MM.1S (cell line): ENCODE results near the gene LMOD1.

Experiments used
- DNase-seq: peaks from one replicate; pipeline ENCODE4 v3.0.0-alpha.2; 2015
- H2AFZ ChIP-seq: fragments of 300-600 bp; sonication (generic); 2 replicates; pipeline ENCODE4 v1.6.0; 2016; ENCODE audit warnings: antibody characterized with exemption, low read length
- H3F3A ChIP-seq: fragments of 300-600 bp; sonication (generic); 2 replicates; pipeline ENCODE4 v1.6.1; 2016; ENCODE audit warnings: mild to moderate bottlenecking, antibody characterized with exemption, low read length, moderate library complexity, mixed read lengths; ENCODE audit not compliant: insufficient read depth
- H3K27ac ChIP-seq: fragments of 300-600 bp; sonication (generic); 2 replicates; pipeline ENCODE4 v1.5.1; 2016; ENCODE audit warnings: mild to moderate bottlenecking, low read length
- H3K27me3 ChIP-seq: fragments of 300-600 bp; sonication (generic); replicated peaks from 2 replicates; pipeline ENCODE4 v1.6.0; 2016; ENCODE audit warnings: low read length; ENCODE audit not compliant: insufficient read depth
- H3K36me3 ChIP-seq: fragments of 300-600 bp; sonication (generic); replicated peaks from 2 replicates; pipeline ENCODE4 v1.6.1; 2016; ENCODE audit warnings: mild to moderate bottlenecking, low read length, mixed read lengths; ENCODE audit not compliant: insufficient read depth
- H3K4me1 ChIP-seq: fragments of 300-600 bp; sonication (generic); 2 replicates; pipeline ENCODE4 v1.6.1; 2016; ENCODE audit warnings: low read length, mixed read lengths
- H3K4me2 ChIP-seq: fragments of 300-600 bp; sonication (generic); 2 replicates; pipeline ENCODE4 v1.6.0; 2016; ENCODE audit warnings: low read depth, low read length
- H3K4me3 ChIP-seq: fragments of 300-600 bp; sonication (generic); 2 replicates; pipeline ENCODE4 v1.5.1; 2016; ENCODE audit warnings: low read length, mixed read lengths
- H3K79me2 ChIP-seq: fragments of 300-600 bp; sonication (generic); 2 replicates; pipeline ENCODE4 v1.6.1; 2016; ENCODE audit warnings: mixed run types, low read length, mixed read lengths
- H3K9ac ChIP-seq: fragments of 300-600 bp; sonication (generic); 2 replicates; pipeline ENCODE4 v1.6.1; 2016; ENCODE audit warnings: low read length, mixed read lengths
- H3K9me2 ChIP-seq: fragments of 300-600 bp; sonication (generic); replicated peaks from 2 replicates; pipeline ENCODE4 v1.6.1; 2016; ENCODE audit warnings: mild to moderate bottlenecking, low read length, mixed read lengths; ENCODE audit not compliant: insufficient read depth
- H3K9me3 ChIP-seq: fragments of 300-600 bp; sonication (generic); replicated peaks from 2 replicates; pipeline ENCODE4 v1.6.1; 2016; ENCODE audit warnings: mild to moderate bottlenecking, low read length, mixed read lengths; ENCODE audit not compliant: insufficient read depth
- H4K20me1 ChIP-seq: fragments of 300-600 bp; sonication (generic); 2 replicates; pipeline ENCODE4 v1.6.1; 2016; ENCODE audit warnings: mild to moderate bottlenecking, low read length, moderate library complexity, mixed read lengths; ENCODE audit not compliant: insufficient read depth
- EZH2 ChIP-seq: fragments of 300-600 bp; sonication (generic); optimal IDR thresholded peaks from 2 replicates; pipeline ENCODE3; 2017; ENCODE audit warnings: low read depth, mild to moderate bottlenecking, antibody characterized with exemption, low read length, mixed read lengths
- EZH2phosphoT487 ChIP-seq: fragments of 300-600 bp; sonication (generic); IDR thresholded peaks from 2 replicates; pipeline ENCODE4 v1.6.1; 2018; ENCODE audit warnings: antibody characterized with exemption, low read length
- TF ChIP-seq, protein P1 (sequence below): fragments of 300-600 bp; sonication (generic); IDR thresholded peaks from 2 replicates; pipeline ENCODE4 v1.5.1; 2016; ENCODE audit warnings: antibody characterized with exemption, low read length, mixed read lengths

Gene LMOD1

DNA sequence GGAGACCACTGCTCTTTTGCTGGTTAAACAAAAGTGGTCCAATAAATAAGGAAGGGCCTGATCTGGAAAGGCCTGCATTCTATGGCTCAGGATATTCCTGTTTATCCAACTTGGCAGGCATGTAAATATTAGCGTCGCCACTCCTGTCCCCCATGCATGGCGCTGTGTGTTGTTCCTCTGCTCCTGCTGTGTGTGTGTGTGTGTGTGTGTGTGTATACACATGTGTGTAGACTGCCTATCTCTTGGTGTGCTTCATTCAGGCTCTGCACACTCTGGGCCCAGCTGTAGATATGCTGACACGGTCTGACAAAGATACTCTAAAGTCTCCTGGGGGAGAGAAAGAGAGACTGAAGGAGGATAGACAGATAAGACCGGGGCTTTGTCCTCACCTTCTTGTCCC, 6.8 kb downstream of the LMOD1 start:
- Histone ChIP-seq H3K79me2 (no peaks in the 10 kb centered on the region), H3K27me3 (no peaks in the 10 kb centered on the region), H3K4me2 (no peak overlapping the region), H3K27ac (no peak overlapping the region), H3K36me3 (no peaks in the 10 kb centered on the region), H2AFZ (no peak overlapping the region), H3K9ac (no peak overlapping the region), H3K4me1 (no peaks in the 10 kb centered on the region), H4K20me1 (no peaks in the 10 kb centered on the region), H3K9me3 (no peaks in the 10 kb centered on the region), H3K9me2 (no peaks in the 10 kb centered on the region), H3K4me3 (no peak overlapping the region), H3F3A (no peaks in the 10 kb centered on the region)
- DNase-seq = no peak
- TF ChIP-seq EZH2phosphoT487 = no peak

DNA sequence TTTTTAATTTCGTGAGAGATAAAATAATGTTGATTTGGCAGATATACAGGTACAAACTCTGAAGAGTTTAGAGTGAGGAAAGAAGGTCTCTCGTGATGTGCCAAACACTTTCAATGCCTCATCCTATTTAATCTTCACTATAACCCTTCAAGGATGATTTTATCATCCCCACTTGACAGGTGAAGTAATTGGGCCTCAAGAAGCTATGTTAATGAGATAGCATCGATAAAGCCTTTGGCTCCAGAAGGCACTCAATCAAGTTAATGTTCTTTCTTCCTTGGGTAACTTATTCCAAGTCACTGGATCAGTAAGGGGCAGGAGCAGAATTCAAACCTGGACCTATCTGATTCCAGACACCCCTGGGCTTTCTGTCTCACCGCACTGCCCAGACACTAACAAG, 7.2 kb downstream of the LMOD1 start:
- no peak overlapping the region for H3K27ac ChIP-seq
- no peak for DNase-seq

GRCh38 chr1:201938440-201939035, 7.8 kb downstream of the LMOD1 start:
- Histone ChIP-seq H3K27ac (no peak overlapping the region), H3K36me3 (no peaks in the 10 kb centered on the region), H3K4me3 (no peak overlapping the region), H3K9ac (no peak overlapping the region), H3K4me1 (no peaks in the 10 kb centered on the region), H3K79me2 (no peaks in the 10 kb centered on the region), H2AFZ (no peak overlapping the region), H3K27me3 (no peaks in the 10 kb centered on the region), H3K9me3 (no peaks in the 10 kb centered on the region), H3K9me2 (no peaks in the 10 kb centered on the region), H3K4me2 (no peak overlapping the region), H4K20me1 (no peaks in the 10 kb centered on the region), H3F3A (no peaks in the 10 kb centered on the region)
- TF ChIP-seq EZH2phosphoT487 (no peak), EZH2 (no peak)
- TF ChIP-seq, protein P1, sequence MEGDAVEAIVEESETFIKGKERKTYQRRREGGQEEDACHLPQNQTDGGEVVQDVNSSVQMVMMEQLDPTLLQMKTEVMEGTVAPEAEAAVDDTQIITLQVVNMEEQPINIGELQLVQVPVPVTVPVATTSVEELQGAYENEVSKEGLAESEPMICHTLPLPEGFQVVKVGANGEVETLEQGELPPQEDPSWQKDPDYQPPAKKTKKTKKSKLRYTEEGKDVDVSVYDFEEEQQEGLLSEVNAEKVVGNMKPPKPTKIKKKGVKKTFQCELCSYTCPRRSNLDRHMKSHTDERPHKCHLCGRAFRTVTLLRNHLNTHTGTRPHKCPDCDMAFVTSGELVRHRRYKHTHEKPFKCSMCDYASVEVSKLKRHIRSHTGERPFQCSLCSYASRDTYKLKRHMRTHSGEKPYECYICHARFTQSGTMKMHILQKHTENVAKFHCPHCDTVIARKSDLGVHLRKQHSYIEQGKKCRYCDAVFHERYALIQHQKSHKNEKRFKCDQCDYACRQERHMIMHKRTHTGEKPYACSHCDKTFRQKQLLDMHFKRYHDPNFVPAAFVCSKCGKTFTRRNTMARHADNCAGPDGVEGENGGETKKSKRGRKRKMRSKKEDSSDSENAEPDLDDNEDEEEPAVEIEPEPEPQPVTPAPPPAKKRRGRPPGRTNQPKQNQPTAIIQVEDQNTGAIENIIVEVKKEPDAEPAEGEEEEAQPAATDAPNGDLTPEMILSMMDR = no peak
- no peak for DNase-seq

More for the DNA sequence above, 7.2 kb downstream of the LMOD1 start:
- no peak overlapping the region for H3K4me3 ChIP-seq
- H3K4me1 ChIP-seq = no peaks in the 10 kb centered on the region
- H3K9ac ChIP-seq = no peak overlapping the region
- no peaks in the 10 kb centered on the region for H3K27me3 ChIP-seq
- TF ChIP-seq, protein P1 = no peak
- H2AFZ ChIP-seq = no peak overlapping the region
- no peaks in the 10 kb centered on the region for H3K36me3 ChIP-seq
- H3K79me2 ChIP-seq = no peaks in the 10 kb centered on the region
- H4K20me1 ChIP-seq = no peaks in the 10 kb centered on the region
- H3F3A ChIP-seq = no peaks in the 10 kb centered on the region
- H3K4me2 ChIP-seq = no peak overlapping the region
- no peaks in the 10 kb centered on the region for H3K9me3 ChIP-seq
- no peaks in the 10 kb centered on the region for H3K9me2 ChIP-seq

- H3K4me2 ChIP-seq = no peak overlapping the region
- TF ChIP-seq, protein P1 = no peak
- TF ChIP-seq EZH2 (no peak), EZH2phosphoT487 (no peak)
- no peak overlapping the region for H3K4me3 ChIP-seq
- H3K27me3 ChIP-seq = no peaks in the 10 kb centered on the region
- no peaks in the 10 kb centered on the region for H3F3A ChIP-seq
- no peaks in the 10 kb centered on the region for H3K4me1 ChIP-seq
- H4K20me1 ChIP-seq = no peaks in the 10 kb centered on the region
- H3K79me2 ChIP-seq = no peaks in the 10 kb centered on the region
- no peak overlapping the region for H3K27ac ChIP-seq
- no peaks in the 10 kb centered on the region for H3K36me3 ChIP-seq
- no peak overlapping the region for H3K9ac ChIP-seq
- no peak for DNase-seq
- no peaks in the 10 kb centered on the region for H3K9me3 ChIP-seq
- no peak overlapping the region for H2AFZ ChIP-seq
- no peaks in the 10 kb centered on the region for H3K9me2 ChIP-seq
These were observed 8.6 kb downstream of the LMOD1 start for GRCh38 chr1:201937624-201938213.
